A549 (cell line): ENCODE results near the gene IMMT.

ENCODE experiments used
- EP300 ChIP-seq, 2 experiments: fragments of >200 bp; sonication (Bioruptor Twin); formaldehyde crosslinking; IDR thresholded peaks; 2 replicates in 1 of 2; 3 replicates in 1 of 2; pipeline ENCODE4 v1.6.1; 2016 to 2017
- FOSL2 ChIP-seq, 2 experiments: fragments of 450-650 bp in 1 of 2; fragments of >200 bp in 1 of 2; sonication (Bioruptor Twin) in 1 of 2; formaldehyde crosslinking; IDR thresholded peaks; 2 replicates each; pipeline versions ENCODE4 v1.5.0 to v1.6.1; 2016 to 2020; ENCODE audit warnings: mild to moderate bottlenecking in 1 of 2, moderate library complexity in 1 of 2
- JUNB ChIP-seq: fragments of >200 bp; sonication (Bioruptor Twin); formaldehyde crosslinking; IDR thresholded peaks from 2 replicates; pipeline ENCODE4 v1.6.1; 2016
- POLR2A ChIP-seq: IDR thresholded peaks from 2 replicates; pipeline ENCODE4 v1.6.1; 2012; ENCODE audit warnings: mild to moderate bottlenecking, low read length
- RAD21 ChIP-seq, 2 experiments: fragments of >200 bp in 1 of 2; sonication (Bioruptor Twin) in 1 of 2; formaldehyde crosslinking in 1 of 2; IDR thresholded peaks in 1 of 2; conservative IDR thresholded peaks in 1 of 2; 2 replicates in 1 of 2; 3 replicates in 1 of 2; pipeline ENCODE4 v1.6.1; 2012 to 2018; ENCODE audit warnings: inconsistent platforms in 1 of 2
- RFX5 ChIP-seq: fragments of 450-650 bp; IDR thresholded peaks from 2 replicates; pipeline ENCODE4 v1.7.1; 2014; ENCODE audit warnings: antibody characterized with exemption, mild to moderate bottlenecking, moderate library complexity
- RNF2 ChIP-seq: fragments of 200-600 bp; sonication (generic); IDR thresholded peaks from 2 replicates; pipeline ENCODE4 v1.6.1; 2016; ENCODE audit warnings: low read depth, mild to moderate bottlenecking, antibody characterized with exemption, moderate library complexity, borderline replicate concordance
- TP53 ChIP-seq: fragments of 250-450 bp; sonication (Bioruptor Pico); IDR thresholded peaks from 2 replicates; pipeline ENCODE4 v1.5.0; 2021; ENCODE audit warnings: mild to moderate bottlenecking, moderate library complexity
- TF ChIP-seq, protein P1 (sequence below): fragments of >200 bp; sonication (Bioruptor Twin); formaldehyde crosslinking; IDR thresholded peaks from 3 replicates; pipeline ENCODE4 v1.5.1; 2016
- TF ChIP-seq, protein P2 (sequence below): fragments of 450-650 bp; IDR thresholded peaks from 2 replicates; pipeline ENCODE4 v1.6.1; 2014; ENCODE audit warnings: antibody characterized with exemption
- TF ChIP-seq, protein P3 (sequence below): fragments of 200-600 bp; sonication (generic); IDR thresholded peaks from 2 replicates; pipeline ENCODE4 v1.6.1; 2016; ENCODE audit warnings: antibody characterized with exemption, mild to moderate bottlenecking, moderate library complexity
- TF ChIP-seq, protein P4 (sequence below): fragments of 150-350 bp; IDR thresholded peaks from 2 replicates; pipeline ENCODE4 v1.6.1; 2014; ENCODE audit warnings: low read depth, mild to moderate bottlenecking, low read length

DNA sequence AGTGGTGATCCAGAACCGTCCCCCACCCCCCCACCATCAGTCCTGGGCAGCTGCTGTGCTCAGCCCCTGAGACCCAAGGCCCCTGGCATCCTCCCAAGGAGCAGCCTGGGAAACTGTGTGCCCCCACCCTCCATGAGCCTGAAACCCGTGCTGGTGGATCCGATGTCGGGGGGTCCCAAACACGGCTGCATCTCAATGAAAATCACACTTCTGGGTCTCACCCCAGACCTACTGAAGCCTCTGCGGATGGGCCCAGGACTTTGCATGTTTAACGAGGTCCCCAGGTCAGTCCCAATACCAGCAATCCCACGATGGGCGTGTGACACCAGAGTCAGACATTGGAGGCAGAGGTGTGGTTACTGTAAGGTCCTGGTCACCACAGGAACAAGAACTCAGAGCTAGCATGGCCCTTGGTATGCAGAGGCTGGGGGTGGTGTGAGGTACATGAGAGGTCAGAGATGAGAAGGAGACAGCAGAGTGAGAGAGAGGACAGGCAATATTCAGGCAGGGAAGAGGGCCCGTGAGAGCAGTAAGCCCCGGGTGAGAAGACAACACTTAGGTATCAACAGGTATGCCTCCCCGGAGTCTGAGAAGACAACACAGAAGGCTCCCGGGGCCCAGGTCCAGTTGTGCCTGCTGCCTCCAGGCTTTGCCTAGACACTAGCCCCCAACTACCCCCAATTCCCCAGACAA is 36.6 kb upstream of the IMMT start:
- TF ChIP-seq RNF2 (no peak), EP300 (IDR thresholded peaks at IDR 0.05) (no peak), RFX5 (no peak), JUNB (no peak), FOSL2 (IDR thresholded peaks at IDR 0.05) (no peak), FOSL2 (CRISPR knock-in tag; IDR thresholded peaks at IDR 0.05) (no peak), RAD21 (conservative IDR thresholded peaks at IDR 0.05 in 1 of 2, IDR thresholded peaks at IDR 0.05 in 1 of 2) (no peak), TP53 (CRISPR knock-in tag) (no peak), POLR2A (no peak)
- TF ChIP-seq, protein P1, sequence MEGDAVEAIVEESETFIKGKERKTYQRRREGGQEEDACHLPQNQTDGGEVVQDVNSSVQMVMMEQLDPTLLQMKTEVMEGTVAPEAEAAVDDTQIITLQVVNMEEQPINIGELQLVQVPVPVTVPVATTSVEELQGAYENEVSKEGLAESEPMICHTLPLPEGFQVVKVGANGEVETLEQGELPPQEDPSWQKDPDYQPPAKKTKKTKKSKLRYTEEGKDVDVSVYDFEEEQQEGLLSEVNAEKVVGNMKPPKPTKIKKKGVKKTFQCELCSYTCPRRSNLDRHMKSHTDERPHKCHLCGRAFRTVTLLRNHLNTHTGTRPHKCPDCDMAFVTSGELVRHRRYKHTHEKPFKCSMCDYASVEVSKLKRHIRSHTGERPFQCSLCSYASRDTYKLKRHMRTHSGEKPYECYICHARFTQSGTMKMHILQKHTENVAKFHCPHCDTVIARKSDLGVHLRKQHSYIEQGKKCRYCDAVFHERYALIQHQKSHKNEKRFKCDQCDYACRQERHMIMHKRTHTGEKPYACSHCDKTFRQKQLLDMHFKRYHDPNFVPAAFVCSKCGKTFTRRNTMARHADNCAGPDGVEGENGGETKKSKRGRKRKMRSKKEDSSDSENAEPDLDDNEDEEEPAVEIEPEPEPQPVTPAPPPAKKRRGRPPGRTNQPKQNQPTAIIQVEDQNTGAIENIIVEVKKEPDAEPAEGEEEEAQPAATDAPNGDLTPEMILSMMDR, result no peak
- TF ChIP-seq, protein P2, sequence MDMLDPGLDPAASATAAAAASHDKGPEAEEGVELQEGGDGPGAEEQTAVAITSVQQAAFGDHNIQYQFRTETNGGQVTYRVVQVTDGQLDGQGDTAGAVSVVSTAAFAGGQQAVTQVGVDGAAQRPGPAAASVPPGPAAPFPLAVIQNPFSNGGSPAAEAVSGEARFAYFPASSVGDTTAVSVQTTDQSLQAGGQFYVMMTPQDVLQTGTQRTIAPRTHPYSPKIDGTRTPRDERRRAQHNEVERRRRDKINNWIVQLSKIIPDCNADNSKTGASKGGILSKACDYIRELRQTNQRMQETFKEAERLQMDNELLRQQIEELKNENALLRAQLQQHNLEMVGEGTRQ, result no peak
- TF ChIP-seq, protein P3, sequence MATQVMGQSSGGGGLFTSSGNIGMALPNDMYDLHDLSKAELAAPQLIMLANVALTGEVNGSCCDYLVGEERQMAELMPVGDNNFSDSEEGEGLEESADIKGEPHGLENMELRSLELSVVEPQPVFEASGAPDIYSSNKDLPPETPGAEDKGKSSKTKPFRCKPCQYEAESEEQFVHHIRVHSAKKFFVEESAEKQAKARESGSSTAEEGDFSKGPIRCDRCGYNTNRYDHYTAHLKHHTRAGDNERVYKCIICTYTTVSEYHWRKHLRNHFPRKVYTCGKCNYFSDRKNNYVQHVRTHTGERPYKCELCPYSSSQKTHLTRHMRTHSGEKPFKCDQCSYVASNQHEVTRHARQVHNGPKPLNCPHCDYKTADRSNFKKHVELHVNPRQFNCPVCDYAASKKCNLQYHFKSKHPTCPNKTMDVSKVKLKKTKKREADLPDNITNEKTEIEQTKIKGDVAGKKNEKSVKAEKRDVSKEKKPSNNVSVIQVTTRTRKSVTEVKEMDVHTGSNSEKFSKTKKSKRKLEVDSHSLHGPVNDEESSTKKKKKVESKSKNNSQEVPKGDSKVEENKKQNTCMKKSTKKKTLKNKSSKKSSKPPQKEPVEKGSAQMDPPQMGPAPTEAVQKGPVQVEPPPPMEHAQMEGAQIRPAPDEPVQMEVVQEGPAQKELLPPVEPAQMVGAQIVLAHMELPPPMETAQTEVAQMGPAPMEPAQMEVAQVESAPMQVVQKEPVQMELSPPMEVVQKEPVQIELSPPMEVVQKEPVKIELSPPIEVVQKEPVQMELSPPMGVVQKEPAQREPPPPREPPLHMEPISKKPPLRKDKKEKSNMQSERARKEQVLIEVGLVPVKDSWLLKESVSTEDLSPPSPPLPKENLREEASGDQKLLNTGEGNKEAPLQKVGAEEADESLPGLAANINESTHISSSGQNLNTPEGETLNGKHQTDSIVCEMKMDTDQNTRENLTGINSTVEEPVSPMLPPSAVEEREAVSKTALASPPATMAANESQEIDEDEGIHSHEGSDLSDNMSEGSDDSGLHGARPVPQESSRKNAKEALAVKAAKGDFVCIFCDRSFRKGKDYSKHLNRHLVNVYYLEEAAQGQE, result no peak
- TF ChIP-seq, protein P4, sequence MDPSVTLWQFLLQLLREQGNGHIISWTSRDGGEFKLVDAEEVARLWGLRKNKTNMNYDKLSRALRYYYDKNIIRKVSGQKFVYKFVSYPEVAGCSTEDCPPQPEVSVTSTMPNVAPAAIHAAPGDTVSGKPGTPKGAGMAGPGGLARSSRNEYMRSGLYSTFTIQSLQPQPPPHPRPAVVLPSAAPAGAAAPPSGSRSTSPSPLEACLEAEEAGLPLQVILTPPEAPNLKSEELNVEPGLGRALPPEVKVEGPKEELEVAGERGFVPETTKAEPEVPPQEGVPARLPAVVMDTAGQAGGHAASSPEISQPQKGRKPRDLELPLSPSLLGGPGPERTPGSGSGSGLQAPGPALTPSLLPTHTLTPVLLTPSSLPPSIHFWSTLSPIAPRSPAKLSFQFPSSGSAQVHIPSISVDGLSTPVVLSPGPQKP, result no peak
